IMR-90 (cell line): ENCODE results near the gene ANKH. TPM values are rescaled to one million over a fixed set of nuclear protein-coding genes. Genes with fewer than 3 reads are reported as not detected.

ENCODE experiments used
- ATAC-seq: fragments of 200-7000 bp; cut with Tn5 transposase; 2 replicates; pipeline ENCODE4 v1.9.1; 2020; ENCODE audit warnings: low read depth, mild to moderate bottlenecking, moderate library complexity
- BruUV-seq: library from RNA; stranded (reverse); fragments of 400-500 nt; replicated peaks from 2 replicates; lab custom pipeline; 2021; lab: Mats Ljungman, UMichigan
- CTCF ChIA-PET: fragments of 300-600 bp; formaldehyde crosslinking; extraction: SDS; loops from one replicate; lab custom pipeline; 2021; ENCODE audit warnings: antibody characterized with exemption; lab: Yijun Ruan, JAX
- POLR2A ChIA-PET: fragments of 300-600 bp; sonication (Branson Sonifier 250); formaldehyde crosslinking; loops from one replicate; lab custom pipeline; 2022; ENCODE audit warnings: antibody characterized with exemption; ENCODE audit not compliant: unreplicated experiment; lab: Charles Lee
- DNase-seq: peaks from one replicate; pipeline ENCODE4 v3.0.0; 2013
- H2AFZ ChIP-seq: replicated peaks from 2 replicates; pipeline ENCODE3; 2013; ENCODE audit warnings: low read length, mild to moderate bottlenecking; ENCODE audit not compliant: poor library complexity
- H2AK5ac ChIP-seq: 2 replicates; pipeline ENCODE4 v1.6.1; 2013; ENCODE audit warnings: low read depth, low read length, inconsistent platforms
- H2AK9ac ChIP-seq: replicated peaks from 2 replicates; pipeline ENCODE3; 2013; ENCODE audit warnings: mild to moderate bottlenecking, low read depth, low read length, moderate library complexity; ENCODE audit not compliant: poor library complexity
- H2BK120ac ChIP-seq: 2 replicates; pipeline ENCODE4 v1.6.1; 2013; ENCODE audit warnings: low read depth, low read length, inconsistent platforms
- H2BK15ac ChIP-seq: 3 replicates; pipeline ENCODE4 v1.6.1; 2013; ENCODE audit warnings: low read depth, low read length, inconsistent platforms
- H2BK20ac ChIP-seq: 2 replicates; pipeline ENCODE4 v1.6.1; 2013; ENCODE audit warnings: low read depth, mild to moderate bottlenecking, inconsistent platforms, low read length, moderate library complexity
- H2BK5ac ChIP-seq: 2 replicates; pipeline ENCODE4 v1.6.1; 2013; ENCODE audit warnings: mild to moderate bottlenecking, low read depth, low read length, inconsistent platforms; ENCODE audit not compliant: poor library complexity, severe bottlenecking
- H3K14ac ChIP-seq: replicated peaks from 2 replicates; pipeline ENCODE4 v1.6.1; 2013; ENCODE audit warnings: low read depth, low read length, inconsistent platforms
- H3K18ac ChIP-seq: 2 replicates; pipeline ENCODE4 v1.6.1; 2013; ENCODE audit warnings: low read depth, low read length, control low read depth
- H3K23ac ChIP-seq: 2 replicates; pipeline ENCODE4 v1.6.1; 2013; ENCODE audit warnings: low read depth, low read length, inconsistent platforms
- H3K27ac ChIP-seq: 2 replicates; pipeline ENCODE4 v1.5.1; 2013; ENCODE audit warnings: mild to moderate bottlenecking, control low read depth, low read length; ENCODE audit not compliant: insufficient read depth
- H3K27me3 ChIP-seq: 2 replicates; pipeline ENCODE4 v1.6.1; 2013; ENCODE audit warnings: low read length; ENCODE audit not compliant: control insufficient read depth, insufficient read depth
- H3K36me3 ChIP-seq: 2 replicates; pipeline ENCODE4 v1.6.1; 2013; ENCODE audit warnings: low read length, mixed read lengths; ENCODE audit not compliant: control insufficient read depth, insufficient read depth
- H3K4ac ChIP-seq: 2 replicates; pipeline ENCODE4 v1.6.1; 2013; ENCODE audit warnings: low read depth, low read length, inconsistent platforms
- H3K4me1 ChIP-seq: 2 replicates; pipeline ENCODE4 v1.6.1; 2013; ENCODE audit warnings: low read length, mixed read lengths; ENCODE audit not compliant: control insufficient read depth, insufficient read depth
- H3K4me2 ChIP-seq: 2 replicates; pipeline ENCODE4 v1.6.1; 2013; ENCODE audit warnings: low read depth, mild to moderate bottlenecking, control low read depth, low read length, moderate library complexity
- H3K4me3 ChIP-seq: 2 replicates; pipeline ENCODE4 v1.5.1; 2013; ENCODE audit warnings: low read depth, mild to moderate bottlenecking, control low read depth, low read length, moderate library complexity; ENCODE audit not compliant: insufficient read depth
- H3K56ac ChIP-seq: 2 replicates; pipeline ENCODE4 v1.6.1; 2013; ENCODE audit warnings: low read length, inconsistent platforms; ENCODE audit not compliant: insufficient read depth; ENCODE audit errors: extremely low read depth
- H3K79me1 ChIP-seq, 2 experiments: 2 replicates each; pipeline ENCODE4 v1.6.1; 2013; ENCODE audit warnings: low read length in 2 of 2, inconsistent platforms in 1 of 2, low read depth in 1 of 2
- H3K9ac ChIP-seq: 2 replicates; pipeline ENCODE4 v1.6.1; 2013; ENCODE audit warnings: low read depth, low read length, control low read depth
- H3K9me1 ChIP-seq: 2 replicates; pipeline ENCODE4 v1.6.1; 2013; ENCODE audit warnings: low read length, inconsistent platforms; ENCODE audit not compliant: insufficient read depth
- H3K9me3 ChIP-seq: 2 replicates; pipeline ENCODE4 v1.6.1; 2013; ENCODE audit warnings: low read length; ENCODE audit not compliant: control insufficient read depth, insufficient read depth
- H4K20me1 ChIP-seq: 2 replicates; pipeline ENCODE4 v1.6.1; 2013; ENCODE audit warnings: low read length, inconsistent platforms; ENCODE audit not compliant: insufficient read depth
- H4K5ac ChIP-seq: 2 replicates; pipeline ENCODE4 v1.6.1; 2013; ENCODE audit warnings: mild to moderate bottlenecking, low read depth, low read length, control low read depth
- H4K8ac ChIP-seq, 2 experiments: 2 replicates each; pipeline ENCODE4 v1.6.1; 2013; ENCODE audit warnings: low read depth in 2 of 2, low read length in 2 of 2, control low read depth in 1 of 2, inconsistent platforms in 1 of 2
- H4K91ac ChIP-seq: 2 replicates; pipeline ENCODE4 v1.6.1; 2013; ENCODE audit warnings: low read depth, low read length, inconsistent platforms; ENCODE audit not compliant: insufficient read depth
- BHLHE40 ChIP-seq: fragments of 150-350 bp; IDR thresholded peaks from 2 replicates; pipeline ENCODE4 v1.6.1; 2016; ENCODE audit warnings: mild to moderate bottlenecking, low read depth, low read length
- CEBPB ChIP-seq: IDR thresholded peaks from 2 replicates; pipeline ENCODE4 v1.6.1; 2012; ENCODE audit warnings: low read depth, low read length, improper control_type of control experiment
- CTCF ChIP-seq: conservative IDR thresholded peaks from 2 replicates; pipeline ENCODE4 v1.5.1; 2012; ENCODE audit warnings: mild to moderate bottlenecking, low read depth, low read length, improper control_type of control experiment
- FOS ChIP-seq: fragments of 150-350 bp; IDR thresholded peaks from 2 replicates; pipeline ENCODE4 v1.6.1; 2016; ENCODE audit warnings: low read depth, low read length
- MAZ ChIP-seq: IDR thresholded peaks from 2 replicates; pipeline ENCODE4 v1.6.1; 2012; ENCODE audit warnings: low read depth, mild to moderate bottlenecking, low read length, improper control_type of control experiment, moderate library complexity, borderline replicate concordance
- MXI1 ChIP-seq: IDR thresholded peaks from 2 replicates; pipeline ENCODE4 v1.6.1; 2012; ENCODE audit warnings: low read depth, mild to moderate bottlenecking, low read length, moderate library complexity, borderline replicate concordance
- NFE2L2 ChIP-seq: fragments of 150-350 bp; IDR thresholded peaks from 2 replicates; pipeline ENCODE4 v1.6.1; 2016; ENCODE audit warnings: low read depth, mild to moderate bottlenecking, low read length
- POLR2A ChIP-seq: IDR thresholded peaks from 2 replicates; pipeline ENCODE4 v1.6.1; 2012; ENCODE audit warnings: mild to moderate bottlenecking, low read depth, low read length
- RAD21 ChIP-seq: IDR thresholded peaks from 2 replicates; pipeline ENCODE4 v1.6.1; 2012; ENCODE audit warnings: low read length, improper control_type of control experiment
- RCOR1 ChIP-seq: IDR thresholded peaks from 2 replicates; pipeline ENCODE4 v1.6.1; 2012; ENCODE audit warnings: mild to moderate bottlenecking, low read length, improper control_type of control experiment; ENCODE audit not compliant: insufficient replicate concordance
- RFX5 ChIP-seq: IDR thresholded peaks from 2 replicates; pipeline ENCODE4 v1.8.0; 2012; ENCODE audit warnings: low read depth, mild to moderate bottlenecking, low read length, moderate library complexity
- SMC3 ChIP-seq: fragments of 150-350 bp; IDR thresholded peaks from 2 replicates; pipeline ENCODE4 v1.6.1; 2016; ENCODE audit warnings: low read depth, mild to moderate bottlenecking, antibody characterized with exemption, low read length, moderate library complexity
- WGBS, 2 experiments: methylation state at CpG; one replicate each; pipeline versions ENCODE4 v1.1.5 to v1.1.7; 2013; ENCODE audit warnings: missing lambda C conversion rate in 2 of 2; ENCODE audit not compliant: insufficient read length in 1 of 2; ENCODE audit errors: extremely low coverage in 2 of 2; 5-methylcytosine and 5-hydroxymethylcytosine counted together
- dilution Hi-C: fragments of 300-500 bp; cut with HindIII; formaldehyde crosslinking; loops from one replicate; pipeline ENCODE4 v1.14.3; 2018; ENCODE audit warnings: low sequenced_read_pairs; ENCODE audit not compliant: unreplicated experiment
- in situ Hi-C: fragments of 300-500 bp; cut with MboI; formaldehyde crosslinking; loops from 3 replicates; pipeline ENCODE4 v1.14.3; 2019; ENCODE audit warnings: low sequenced_read_pairs, inconsistent platforms, mixed read lengths
- intact Hi-C: fragments of 100-400 bp; cut with micrococcal nuclease; formaldehyde crosslinking; loops from 2 replicates; pipeline ENCODE4 v1.10.0; 2022
- polyA plus RNA-seq, 3 experiments: library from polyadenylated mRNA; depleted of rRNA; stranded (reverse); fragments of >200 nt; gene quantifications; 2 replicates each; pipeline ENCODE4 v1.2.3, GENCODE V29; 2012; ENCODE audit warnings: low replicate concordance in 1 of 3
- total RNA-seq: library from RNA; depleted of rRNA; stranded (reverse); fragments of >200 nt; gene quantifications from 2 replicates; pipeline ENCODE4 v1.2.3, GENCODE V29; 2012
- TF ChIP-seq, protein P1 (sequence below): fragments of 150-350 bp; IDR thresholded peaks from 2 replicates; pipeline ENCODE4 v1.6.1; 2017; ENCODE audit warnings: mild to moderate bottlenecking, antibody characterized with exemption, low read length, low read depth
- TF ChIP-seq, protein P2 (sequence below): fragments of 150-350 bp; IDR thresholded peaks from 2 replicates; pipeline ENCODE4 v1.6.1; 2016; ENCODE audit warnings: low read depth, mild to moderate bottlenecking, low read length, moderate library complexity, borderline replicate concordance

The ANKH gene
- total and polyA plus RNA-seq, 2 of the 4 experiments (the other 2 are of a cell fraction) = 5.2 to 17.2 TPM

DNA sequence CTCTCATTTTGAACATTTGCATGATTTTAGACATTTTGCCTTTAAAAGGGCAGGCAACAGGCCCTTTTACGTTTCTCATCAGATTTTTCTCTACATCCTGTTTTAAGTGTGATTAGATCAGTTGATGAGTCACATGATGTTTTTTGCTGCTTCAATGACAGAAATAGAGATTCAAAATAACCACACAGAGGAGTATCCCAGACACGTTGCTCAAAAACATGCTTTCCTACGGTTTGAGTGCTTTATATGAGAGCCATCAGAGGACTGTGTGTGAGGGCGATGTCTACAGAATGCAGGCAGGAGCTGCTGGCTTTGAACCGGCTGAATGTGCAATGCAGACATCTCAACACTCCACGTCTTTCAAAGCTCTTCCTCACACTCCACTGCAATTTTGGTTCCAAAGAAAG, 165.0 kb downstream of the ANKH start:
- H3K4ac ChIP-seq = peak overlapping the region; percentile 88
- H3K79me1 ChIP-seq = peaks cover 22 to 61% of the 10 kb centered on the region in 2 experiments
- in situ Hi-C loops = loop anchor here (25.0 kb wide), 1 partner anchor 806 kb away; the partner anchor contains the start of gene FBXL7
- H3K36me3 ChIP-seq = peaks cover 31% of the 10 kb centered on the region
- no CpG with 5 or more reads among the region's 6 CpGs for WGBS, 2 experiments
- no peaks in the 10 kb centered on the region for H3K27me3 ChIP-seq
- CTCF ChIA-PET = interaction anchor here (1.2 kb wide), 1 partner anchor 20 kb away, joined by 3 read pairs; no protein-coding TSS in a partner anchor
- H2BK5ac ChIP-seq = peak overlapping the region; percentile 69
- H4K5ac ChIP-seq = peak overlapping the region; percentile 67
- H2AK5ac ChIP-seq = peak overlapping the region; percentile 61
- H3K18ac ChIP-seq = peak overlapping the region; percentile 89
- peaks cover 19% of the 10 kb centered on the region for H3K9me1 ChIP-seq
- peak overlapping the region; percentile 59 for H3K4me2 ChIP-seq
- peak overlapping the region in 1 of 2 experiments; percentile 35; a peak in 1 of 4 replicates for H4K8ac ChIP-seq
- peak; percentile 22; the same call in 1 of the 2 replicates for TF ChIP-seq BHLHE40
- TF ChIP-seq RCOR1 = no peak
- no peak for TF ChIP-seq SMC3
- TF ChIP-seq FOS = peak; percentile 36; the same call in 1 of the 2 replicates
- peak; percentile 88 for TF ChIP-seq MXI1
- TF ChIP-seq RFX5 = no peak
- TF ChIP-seq, protein P1, sequence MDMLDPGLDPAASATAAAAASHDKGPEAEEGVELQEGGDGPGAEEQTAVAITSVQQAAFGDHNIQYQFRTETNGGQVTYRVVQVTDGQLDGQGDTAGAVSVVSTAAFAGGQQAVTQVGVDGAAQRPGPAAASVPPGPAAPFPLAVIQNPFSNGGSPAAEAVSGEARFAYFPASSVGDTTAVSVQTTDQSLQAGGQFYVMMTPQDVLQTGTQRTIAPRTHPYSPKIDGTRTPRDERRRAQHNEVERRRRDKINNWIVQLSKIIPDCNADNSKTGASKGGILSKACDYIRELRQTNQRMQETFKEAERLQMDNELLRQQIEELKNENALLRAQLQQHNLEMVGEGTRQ = peak; percentile 73
- TF ChIP-seq CTCF = no peak
- TF ChIP-seq RAD21 = no peak
- TF ChIP-seq MAZ = no peak
- TF ChIP-seq NFE2L2 = no peak
- no peak for TF ChIP-seq CEBPB
- no peak for TF ChIP-seq POLR2A
- TF ChIP-seq, protein P2, sequence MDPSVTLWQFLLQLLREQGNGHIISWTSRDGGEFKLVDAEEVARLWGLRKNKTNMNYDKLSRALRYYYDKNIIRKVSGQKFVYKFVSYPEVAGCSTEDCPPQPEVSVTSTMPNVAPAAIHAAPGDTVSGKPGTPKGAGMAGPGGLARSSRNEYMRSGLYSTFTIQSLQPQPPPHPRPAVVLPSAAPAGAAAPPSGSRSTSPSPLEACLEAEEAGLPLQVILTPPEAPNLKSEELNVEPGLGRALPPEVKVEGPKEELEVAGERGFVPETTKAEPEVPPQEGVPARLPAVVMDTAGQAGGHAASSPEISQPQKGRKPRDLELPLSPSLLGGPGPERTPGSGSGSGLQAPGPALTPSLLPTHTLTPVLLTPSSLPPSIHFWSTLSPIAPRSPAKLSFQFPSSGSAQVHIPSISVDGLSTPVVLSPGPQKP = no peak
- H2BK120ac ChIP-seq = peak overlapping the region; percentile 72
- dilution Hi-C loops = no loop called here
- H4K20me1 ChIP-seq = no peaks in the 10 kb centered on the region
- H3K27ac ChIP-seq = peak overlapping the region; percentile 28
- H2BK15ac ChIP-seq = peak overlapping the region; percentile 45; the same call in 2 of the 3 replicates
- H2AK9ac ChIP-seq = peak overlapping the region; percentile 69
- peak overlapping the region; percentile 63; the same call in 1 of the 2 replicates for H4K91ac ChIP-seq
- H3K56ac ChIP-seq = 0 out of 2 replicates have a peak overlapping the region, but pooled peaks have one; percentile 1
- intact Hi-C loops = no loop called here
- no TSS peak for BruUV-seq
- H2AFZ ChIP-seq = peak overlapping the region; percentile 64
- POLR2A ChIA-PET = no interaction called here
- peak; percentile 79 for DNase-seq
- peak overlapping the region; percentile 78; the same call in 1 of the 2 replicates for H2BK20ac ChIP-seq
- peaks cover 7% of the 10 kb centered on the region for H3K4me1 ChIP-seq
- no peaks in the 10 kb centered on the region for H3K9me3 ChIP-seq
- no peak overlapping the region for H3K4me3 ChIP-seq
- H3K14ac ChIP-seq = peak overlapping the region; percentile 95
- ATAC-seq = peak; percentile 86
- H3K23ac ChIP-seq = peak overlapping the region; percentile 76; the same call in 1 of the 2 replicates
- H3K9ac ChIP-seq = peak overlapping the region; percentile 5; the same call in 1 of the 2 replicates
